Stimulated activated CD4-positive, alpha-beta T cell treated with anti-CD3 and anti-CD28 coated beads, Interleukin-12 subunit alpha, Interleukin-12 subunit beta, amount 100 ng/mL, for 24 hours (primary cell): ENCODE results near the gene CD68.

Source experiments
- DNase-seq, 2 experiments: peaks; one replicate each; pipeline ENCODE4 v3.0.0-alpha.2; 2020; ENCODE audit warnings: low read depth in 2 of 2

Gene CD68

GRCh38 chr17:7579001-7579833 is at the start of gene CD68:
Gene CD68 (plus strand): TSS chr17:7579638. CDS start chr17:7579678, 40 bp downstream.
- DNase-seq: peak; percentile 67 to 68

DNA sequence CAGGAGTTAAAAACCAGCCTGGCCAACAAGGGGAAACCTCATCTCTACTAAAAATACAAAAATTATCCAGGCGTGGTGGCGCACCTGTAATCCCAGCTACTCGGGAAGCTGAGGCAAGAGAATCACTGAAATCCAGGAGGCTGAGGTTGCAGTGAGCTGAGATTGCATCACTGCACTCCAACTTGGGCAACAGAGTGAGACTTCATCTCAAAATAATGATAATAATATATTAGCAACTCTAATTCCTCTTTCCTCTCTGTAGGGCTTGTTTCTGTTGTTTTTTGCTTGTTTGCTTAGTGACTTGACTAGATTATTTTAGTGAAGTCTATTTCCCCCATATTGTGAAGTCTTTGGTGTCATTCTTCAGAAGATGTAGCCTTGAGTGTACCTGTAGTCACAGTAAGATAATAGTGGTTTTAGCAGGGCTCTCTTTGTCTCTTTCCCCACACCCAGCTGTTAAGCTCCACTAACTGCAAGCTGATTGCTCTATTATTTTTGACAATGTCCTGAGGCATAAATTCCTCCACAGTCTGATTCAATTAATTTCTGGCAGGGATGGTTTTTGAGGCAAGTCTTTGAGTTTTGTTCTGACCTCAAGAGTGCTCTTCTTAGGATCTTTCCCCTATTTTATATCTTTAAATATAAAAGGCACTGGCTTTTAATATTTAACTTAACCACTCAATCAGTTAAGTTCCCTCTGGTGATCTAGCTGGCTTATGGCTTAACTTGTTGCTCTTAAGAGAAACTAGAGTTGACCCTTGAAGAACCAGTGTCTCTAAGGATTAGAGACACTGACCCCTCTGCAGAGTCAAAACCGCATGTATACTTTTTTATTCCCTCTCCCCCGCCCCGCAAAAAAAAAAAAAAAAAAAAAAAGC is 49.2 kb upstream of the CD68 start:
- no peak for DNase-seq

- no peak for DNase-seq
Measured at GRCh38 chr17:7538050-7538449, 41.4 kb upstream of the CD68 start.

GRCh38 chr17:7538891-7539545 is 40.4 kb upstream of the CD68 start:
- no peak for DNase-seq

GRCh38 chr17:7541074-7541621 is 38.3 kb upstream of the CD68 start:
- DNase-seq: no peak

DNA sequence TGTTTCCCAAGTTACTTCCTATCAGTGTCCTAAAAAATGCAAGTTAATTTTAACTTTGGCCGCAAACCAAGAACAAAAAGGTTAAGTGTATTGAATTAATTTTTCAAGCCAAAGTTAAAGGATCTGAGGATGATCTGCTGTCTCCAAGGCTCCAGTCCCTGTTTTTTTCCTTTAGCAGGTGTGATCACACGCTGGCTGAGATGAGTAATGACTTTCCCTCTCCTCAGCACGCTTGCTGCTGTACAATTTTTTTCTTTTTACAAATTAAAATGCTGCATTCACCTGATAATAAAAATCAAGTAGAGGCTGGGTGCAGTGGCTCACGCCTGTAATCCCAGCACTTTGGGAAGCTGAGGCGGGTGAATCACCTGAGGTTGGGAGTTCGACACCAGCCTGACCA is 34.5 kb upstream of the CD68 start:
- DNase-seq: no peak

GRCh38 chr17:7548585-7549400 is 30.6 kb upstream of the CD68 start, which contains the start of gene TNFSF12:
Gene TNFSF12 (plus strand): TSS chr17:7549058. CDS start chr17:7549154, 96 bp downstream.
- peak in 1 of 2 experiments; percentile 50 for DNase-seq

DNA sequence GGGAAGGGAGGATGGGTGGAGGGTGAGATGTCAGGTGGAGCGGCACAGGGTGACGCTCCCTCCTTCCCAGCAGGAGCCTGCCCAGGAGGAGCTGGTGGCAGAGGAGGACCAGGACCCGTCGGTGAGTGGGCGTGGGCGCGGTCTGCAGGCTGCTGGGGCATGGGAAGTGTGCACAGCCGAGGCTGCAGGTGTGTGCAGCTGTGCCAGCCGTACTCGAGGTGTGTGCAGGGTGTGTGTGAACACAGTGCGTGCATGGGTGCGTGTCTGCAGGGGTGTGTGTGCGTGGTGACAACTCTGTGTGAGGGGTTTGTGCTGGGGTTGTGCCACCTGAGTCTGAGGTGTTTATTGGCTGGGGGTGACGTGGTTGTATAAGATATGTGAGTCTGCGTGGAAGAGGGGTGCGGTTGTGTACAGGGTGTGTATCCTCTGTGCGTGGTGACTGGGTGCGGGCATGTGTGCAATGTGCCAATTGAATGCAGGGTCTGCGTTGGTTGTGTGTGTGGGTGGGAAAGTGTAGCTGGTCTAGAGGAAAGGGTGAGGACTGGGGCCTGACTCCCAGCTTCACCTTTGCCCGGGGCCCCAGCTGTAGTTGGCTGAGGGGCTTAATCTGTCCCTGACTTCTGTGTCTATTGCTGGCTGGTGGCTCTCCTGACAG is 29.9 kb upstream of the CD68 start:
- DNase-seq: peak in 1 of 2 experiments; percentile 24

DNA sequence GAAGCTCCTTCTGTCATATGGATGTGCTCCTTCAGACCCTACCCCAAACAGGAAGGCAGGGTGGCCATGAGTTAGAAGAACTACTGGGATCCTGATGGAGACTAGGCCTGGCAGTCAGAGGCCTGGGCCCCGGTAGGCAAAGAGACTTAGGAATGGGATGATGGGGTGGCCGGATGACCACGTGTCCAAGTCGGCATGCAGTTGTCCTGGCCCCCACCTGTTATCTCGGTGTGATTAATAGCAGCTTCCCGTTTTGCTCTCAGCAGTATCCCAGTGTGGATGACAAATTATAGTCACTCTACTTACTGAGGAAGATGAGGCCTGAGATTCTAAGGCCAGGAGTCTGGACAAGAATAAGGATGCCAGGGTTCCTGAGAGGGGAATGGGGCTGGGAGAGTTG is 29.1 kb upstream of the CD68 start:
- no peak for DNase-seq

GRCh38 chr17:7551396-7551795 is 28.0 kb upstream of the CD68 start:
- no peak for DNase-seq

- no peak for DNase-seq
Measured at GRCh38 chr17:7552621-7553051, 26.8 kb upstream of the CD68 start.

DNA sequence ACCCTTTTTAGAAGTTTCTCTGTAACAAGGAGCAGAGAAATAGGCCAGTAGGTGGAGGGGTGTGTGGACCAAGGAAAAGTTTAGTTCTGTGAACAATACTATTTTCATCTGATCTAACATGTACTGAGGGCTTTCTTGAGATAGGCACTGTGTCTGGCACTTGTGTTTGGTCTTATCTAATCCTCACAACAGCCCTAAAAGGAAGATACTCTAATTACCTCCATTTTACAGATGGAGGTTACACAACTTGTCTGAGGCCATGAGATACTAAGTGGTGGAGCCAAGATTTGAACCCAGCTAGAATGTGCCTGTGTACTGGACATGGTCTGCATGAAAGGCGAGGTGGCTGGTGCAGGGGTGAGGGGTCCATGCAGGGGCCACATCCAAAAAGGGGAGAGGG is 26.1 kb upstream of the CD68 start:
- DNase-seq: no peak

GRCh38 chr17:7555320-7555948 is 24.0 kb upstream of the CD68 start:
- no peak for DNase-seq

GRCh38 chr17:7556627-7557026 is 22.8 kb upstream of the CD68 start:
- no peak for DNase-seq

- DNase-seq: no peak
Measured at GRCh38 chr17:7557147-7557764, 22.2 kb upstream of the CD68 start.

GRCh38 chr17:7557775-7558543 is 21.5 kb upstream of the CD68 start:
- DNase-seq: no peak

- DNase-seq: no peak
Measured at GRCh38 chr17:7558544-7559319, 20.7 kb upstream of the CD68 start, which contains the start of gene TNFSF13. Gene TNFSF13 (plus strand): TSS chr17:7558750. CDS start chr17:7559040, 290 bp downstream.
